ENCODE data around the gene ZNF625.

ZNF625 gene

GRCh38 chr19:12159773-12160414 lies 3.4 kb upstream of the ZNF625 start:
- no peak for DNase-seq (ENCODE audit: low spot score)
- in situ Hi-C loops (cut with MboI; ENCODE audit: low pct_unique_long_range_greater_than_20kb, low sequenced_read_pairs, unreplicated experiment), result no loop called here
- TF ChIP-seq CTCF (IDR thresholded peaks at IDR 0.05; ENCODE audit: extremely low read depth, insufficient read depth, missing control alignments), result no peak

- DNase-seq (ENCODE audit: low spot score), result peak; percentile 28
- TF ChIP-seq CTCF (IDR thresholded peaks at IDR 0.05; ENCODE audit: extremely low read depth, insufficient read depth, missing control alignments), result no peak
- in situ Hi-C loops (cut with MboI; ENCODE audit: low pct_unique_long_range_greater_than_20kb, low sequenced_read_pairs, unreplicated experiment), result no loop called here
Observed at GRCh38 chr19:12155324-12155860, 1.1 kb downstream of the ZNF625 start.

GRCh38 chr19:12145348-12145747 lies 11.2 kb downstream of the ZNF625 start:
- TF ChIP-seq CTCF (IDR thresholded peaks at IDR 0.05; ENCODE audit: extremely low read depth, insufficient read depth, missing control alignments), result no peak
- in situ Hi-C loops (cut with MboI; ENCODE audit: low pct_unique_long_range_greater_than_20kb, low sequenced_read_pairs, unreplicated experiment), result loop anchor here (25.0 kb wide), 1 partner anchor 183 kb away; the partner anchor contains the start of gene ZNF763
- DNase-seq (ENCODE audit: low spot score), result no peak

- in situ Hi-C loops (cut with MboI; ENCODE audit: low pct_unique_long_range_greater_than_20kb, low sequenced_read_pairs, unreplicated experiment), result loop anchor here (25.0 kb wide), 1 partner anchor 179 kb away; the partner anchor contains the start of gene ZNF763
- no peak for TF ChIP-seq CTCF (IDR thresholded peaks at IDR 0.05; ENCODE audit: extremely low read depth, insufficient read depth, missing control alignments)
- no peak for DNase-seq (ENCODE audit: low spot score)
Observed at GRCh38 chr19:12141405-12141736, 15.2 kb downstream of the ZNF625 start.

- peak; percentile 80 for DNase-seq (ENCODE audit: low spot score)
- TF ChIP-seq CTCF (IDR thresholded peaks at IDR 0.05; ENCODE audit: extremely low read depth, insufficient read depth, missing control alignments), result peak; percentile 92
- in situ Hi-C loops (cut with MboI; ENCODE audit: low pct_unique_long_range_greater_than_20kb, low sequenced_read_pairs, unreplicated experiment), result loop anchor here (25.0 kb wide), 1 partner anchor 178 kb away; the partner anchor contains the start of gene ZNF763
Observed at GRCh38 chr19:12140545-12141404, 15.8 kb downstream of the ZNF625 start.

GRCh38 chr19:12139885-12140544 lies 16.5 kb downstream of the ZNF625 start, which contains the start of gene ZNF20:
ZNF20 (minus strand) TSS chr19:12140350; CDS start chr19:12140182, 168 bp downstream.
- no peak for TF ChIP-seq CTCF (IDR thresholded peaks at IDR 0.05; ENCODE audit: extremely low read depth, insufficient read depth, missing control alignments)
- DNase-seq (ENCODE audit: low spot score), result peak; percentile 96
- in situ Hi-C loops (cut with MboI; ENCODE audit: low pct_unique_long_range_greater_than_20kb, low sequenced_read_pairs, unreplicated experiment), result loop anchor here (25.0 kb wide), 1 partner anchor 178 kb away; the partner anchor contains the start of gene ZNF763

Measured in GM13977 (cell line).